Stomach (tissue), 9 donors: ENCODE data around the gene SLC36A4. TPM values are rescaled to one million over a fixed set of nuclear protein-coding genes. Genes with fewer than 3 reads are reported as not detected.

Experiments
- DNase-seq, 2 donors: peaks; one replicate each; pipeline versions ENCODE4 v3.0.0 to v3.0.0-alpha.2; 2013 to 2019
- H3K27ac ChIP-seq, 5 donors: fragments of 200-600 bp in 4 of 5; sonication (generic) in 4 of 5; one replicate each; pipeline ENCODE4 v1.5.1; 2013 to 2019; ENCODE audit warnings: mild to moderate bottlenecking in 1 of 5, moderate library complexity in 1 of 5
- H3K27me3 ChIP-seq, 3 donors: fragments of 200-600 bp; sonication (generic); one replicate each; pipeline ENCODE4 v1.5.1; 2017 to 2019; ENCODE audit warnings: mixed run types in 1 of 3
- H3K36me3 ChIP-seq, 4 donors: fragments of 200-600 bp; sonication (generic); 1 replicate in 3 of 4; 2 replicates in 1 of 4; pipeline ENCODE4 v1.5.1; 2016 to 2019
- H3K4me1 ChIP-seq, 4 donors: fragments of 200-600 bp; sonication (generic); one replicate each; pipeline ENCODE4 v1.5.1; 2016 to 2019
- H3K4me3 ChIP-seq, 4 donors: fragments of 200-600 bp; sonication (generic) in 3 of 4; one replicate each; pipeline ENCODE4 v1.5.1; 2016 to 2019; ENCODE audit warnings: mild to moderate bottlenecking in 1 of 4
- H3K9me3 ChIP-seq, 4 donors: fragments of 200-600 bp; sonication (generic); one replicate each; pipeline ENCODE4 v1.5.1; 2016 to 2019
- CTCF ChIP-seq, 7 experiments: fragments of 450-650 bp in 4 of 7; fragments of 200-600 bp in 3 of 7; sonication (generic) in 3 of 7; IDR thresholded peaks; one replicate each; pipeline ENCODE4 v1.5.1; 2016 to 2019; ENCODE audit warnings: antibody characterized with exemption in 7 of 7, control low read depth in 2 of 7, mild to moderate bottlenecking in 1 of 7
- EP300 ChIP-seq: sonication (generic); formaldehyde crosslinking; IDR thresholded peaks from one replicate; pipeline ENCODE4 v1.6.1; 2017; ENCODE audit warnings: antibody characterized with exemption
- POLR2A ChIP-seq, 4 donors: fragments of 450-650 bp; IDR thresholded peaks; one replicate each; pipeline ENCODE4 v1.6.1; 2016; ENCODE audit warnings: antibody characterized with exemption in 4 of 4, control low read depth in 2 of 4, mild to moderate bottlenecking in 1 of 4, moderate library complexity in 1 of 4
- POLR2AphosphoS5 ChIP-seq, 3 donors: sonication (generic); formaldehyde crosslinking; IDR thresholded peaks; one replicate each; pipeline ENCODE4 v1.6.1; 2016; ENCODE audit warnings: antibody characterized with exemption in 3 of 3
- WGBS, 5 donors: extraction: QIAGEN DNeasy Blood & Tissue Kit in 3 of 5; methylation state at CpG; one replicate each; pipeline versions ENCODE4 v1.1.5 to v1.1.7; 2013 to 2018; 5-methylcytosine and 5-hydroxymethylcytosine counted together
- intact Hi-C: fragments of 100-400 bp; cut with DNase I; formaldehyde crosslinking; loops from one replicate; pipeline ENCODE4 v1.15.1; 2023; ENCODE audit warnings: low total_unique reads
- polyA plus RNA-seq, 3 donors: library from polyadenylated mRNA; stranded (reverse); fragments of 200-250 nt; gene quantifications; one replicate each; pipeline ENCODE4 v1.2.3, GENCODE V29; 2013
- total RNA-seq, 5 donors: library from RNA; depleted of rRNA; stranded (reverse); fragments of >200 nt; gene quantifications; one replicate each; pipeline versions ENCODE4 v1.1.0 to v1.2.3, GENCODE V29; 2014 to 2016
- donor health status: healthy with polysubstance abuse.
- donor health status: Bipolar disorder and iron deficiency.
- donor health status: healthy.

Gene SLC36A4
- total and polyA plus RNA-seq, 8 donors, result 0.58 to 55.9 (median 5.9) TPM

- Histone ChIP-seq H3K27ac (no peak overlapping the region), H3K27me3 (no peaks in the 10 kb centered on the region), H3K4me3 (no peak overlapping the region), H3K36me3 (no peaks in the 10 kb centered on the region), H3K4me1 (peaks cover 0 to 16% (median 2%) of the 10 kb centered on the region in 4 donors), H3K9me3 (peaks cover 0 to 13% (median 5%) of the 10 kb centered on the region in 4 donors)
- no peak for DNase-seq
- TF ChIP-seq POLR2AphosphoS5 (IDR thresholded peaks at IDR 0.05) (no peak), CTCF (IDR thresholded peaks at IDR 0.05) (no peak), EP300 (no peak), POLR2A (IDR thresholded peaks at IDR 0.05) (no peak)
- intact Hi-C loops, result no loop called here
Measured at GRCh38 chr11:93213622-93214021, 15.8 kb upstream of the SLC36A4 start.

- Histone ChIP-seq H3K4me1 (peaks cover 0 to 11% (median 2%) of the 10 kb centered on the region in 4 donors), H3K4me3 (no peak overlapping the region), H3K36me3 (no peaks in the 10 kb centered on the region), H3K9me3 (peaks cover 0 to 20% (median 12%) of the 10 kb centered on the region in 4 donors), H3K27ac (no peak overlapping the region), H3K27me3 (no peaks in the 10 kb centered on the region)
- intact Hi-C loops, result no loop called here
- TF ChIP-seq POLR2AphosphoS5 (IDR thresholded peaks at IDR 0.05) (no peak), EP300 (no peak), POLR2A (IDR thresholded peaks at IDR 0.05) (no peak), CTCF (IDR thresholded peaks at IDR 0.05) (no peak)
- 67 to 73% (median 72%) methylated on average over 4 of the region's 4 CpGs for WGBS, 5 donors
- DNase-seq, result no peak
Measured at GRCh38 chr11:93212094-93212493, 14.3 kb upstream of the SLC36A4 start.

GRCh38 chr11:93209466-93209865 is 11.7 kb upstream of the SLC36A4 start:
- 90 to 95% (median 91%) methylated on average over 2 of the region's 2 CpGs for WGBS, 5 donors
- no peaks in the 10 kb centered on the region for H3K36me3 ChIP-seq
- intact Hi-C loops, result no loop called here
- no peak for DNase-seq
- no peak for TF ChIP-seq POLR2A (IDR thresholded peaks at IDR 0.05)
- TF ChIP-seq EP300, result no peak
- TF ChIP-seq POLR2AphosphoS5 (IDR thresholded peaks at IDR 0.05), result no peak
- TF ChIP-seq CTCF (IDR thresholded peaks at IDR 0.05), result no peak
- no peaks in the 10 kb centered on the region for H3K4me1 ChIP-seq
- H3K27me3 ChIP-seq, result no peaks in the 10 kb centered on the region
- peaks cover 0 to 20% (median 12%) of the 10 kb centered on the region in 4 donors for H3K9me3 ChIP-seq
- no peak overlapping the region for H3K27ac ChIP-seq
- no peak overlapping the region for H3K4me3 ChIP-seq

- 78 to 95% (median 90%) methylated on average over 1 of the region's 1 CpG for WGBS, 5 donors
- no peaks in the 10 kb centered on the region for H3K27me3 ChIP-seq
- TF ChIP-seq CTCF (IDR thresholded peaks at IDR 0.05) (no peak), POLR2AphosphoS5 (IDR thresholded peaks at IDR 0.05) (no peak), EP300 (no peak), POLR2A (IDR thresholded peaks at IDR 0.05) (no peak)
Measured at GRCh38 chr11:93208663-93209270, 11.0 kb upstream of the SLC36A4 start.

More at GRCh38 chr11:93208663-93209270, 11.0 kb upstream of the SLC36A4 start:
- no peak overlapping the region for H3K27ac ChIP-seq
- no peak overlapping the region for H3K4me3 ChIP-seq
- DNase-seq, result no peak
- H3K4me1 ChIP-seq, result no peaks in the 10 kb centered on the region
- intact Hi-C loops, result no loop called here
- peaks cover 0 to 20% (median 12%) of the 10 kb centered on the region in 4 donors for H3K9me3 ChIP-seq
- H3K36me3 ChIP-seq, result no peaks in the 10 kb centered on the region
